Vagina (tissue), 2 donors: ENCODE data around the gene COPG1. TPM values are rescaled to one million over a fixed set of nuclear protein-coding genes. Genes with fewer than 3 reads are reported as not detected.

Experiments used
- DNase-seq, 2 donors: peaks; one replicate each; pipeline ENCODE4 v3.0.0-alpha.2; 2017; ENCODE audit errors: extremely low spot score in 2 of 2
- H3K27ac ChIP-seq: fragments of 200-600 bp; sonication (generic); one replicate; pipeline ENCODE4 v1.5.1; 2019
- H3K27me3 ChIP-seq: fragments of 200-600 bp; sonication (generic); one replicate; pipeline ENCODE4 v1.5.1; 2019
- H3K36me3 ChIP-seq, 2 donors: fragments of 200-600 bp; sonication (generic); one replicate each; pipeline ENCODE4 v1.5.1; 2017 to 2019
- H3K4me1 ChIP-seq: fragments of 200-600 bp; sonication (generic); one replicate; pipeline ENCODE4 v1.5.1; 2019
- H3K4me3 ChIP-seq, 2 donors: fragments of 200-600 bp; sonication (generic); 1 replicate in 1 of 2; 2 replicates in 1 of 2; pipeline ENCODE4 v1.5.1; 2016 to 2019
- H3K9me3 ChIP-seq: fragments of 200-600 bp; sonication (generic); one replicate; pipeline ENCODE4 v1.5.1; 2019
- POLR2A ChIP-seq, 2 donors: fragments of 450-650 bp; IDR thresholded peaks; one replicate each; pipeline ENCODE4 v1.6.1; 2017; ENCODE audit warnings: antibody characterized with exemption in 2 of 2, mild to moderate bottlenecking in 2 of 2, moderate library complexity in 2 of 2
- POLR2AphosphoS5 ChIP-seq, 2 donors: sonication (generic); formaldehyde crosslinking; IDR thresholded peaks; one replicate each; pipeline ENCODE4 v1.9.0; 2017; ENCODE audit warnings: antibody characterized with exemption in 2 of 2, mild to moderate bottlenecking in 2 of 2, low read depth in 1 of 2; ENCODE audit not compliant: insufficient read depth in 1 of 2
- intact Hi-C: fragments of 100-400 bp; cut with DNase I; formaldehyde crosslinking; loops from one replicate; pipeline ENCODE4 v1.15.1; 2023
- total RNA-seq: library from RNA; depleted of rRNA; stranded (reverse); fragments of >200 nt; gene quantifications from one replicate; pipeline ENCODE4 v1.2.3, GENCODE V29; 2016
- TF ChIP-seq, protein P1 (sequence below), 3 experiments: fragments of 450-650 bp in 2 of 3; fragments of 200-600 bp in 1 of 3; sonication (generic) in 1 of 3; IDR thresholded peaks; one replicate each; pipeline ENCODE4 v1.5.1; 2017 to 2019; ENCODE audit warnings: antibody characterized with exemption in 3 of 3, mild to moderate bottlenecking in 2 of 3, moderate library complexity in 2 of 3

The COPG1 gene
- total RNA-seq, 1 donor from 2014 or later = 76.4 TPM

- intact Hi-C loops = loop anchor here (10.0 kb wide), 1 partner anchor 138 kb away; no protein-coding TSS in a partner anchor
- H3K4me1 ChIP-seq = peaks cover 34% of the 10 kb centered on the region
These were observed 63.4 kb downstream of the COPG1 start for GRCh38 chr3:129312671-129313414.

DNA sequence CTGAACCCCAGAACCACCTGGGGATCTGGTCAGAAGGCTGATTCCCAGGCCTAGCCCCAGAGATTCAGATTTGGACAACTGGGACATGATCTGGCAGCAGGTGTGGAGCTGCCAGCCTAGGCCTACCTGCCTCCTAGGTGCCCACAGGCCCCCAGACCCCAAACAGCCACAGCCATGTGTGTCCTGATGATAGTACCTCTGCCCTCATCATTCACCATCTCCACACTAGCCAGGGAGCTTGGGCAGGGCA, 63.9 kb downstream of the COPG1 start:
- no peak for TF ChIP-seq POLR2AphosphoS5 (IDR thresholded peaks at IDR 0.05; ENCODE audit: insufficient read depth in 1 of 2, low read depth in 1 of 2)
- Histone ChIP-seq H3K36me3 (no peaks in the 10 kb centered on the region), H3K27ac (peak overlapping the region; percentile 97), H3K27me3 (no peaks in the 10 kb centered on the region), H3K4me1 (peaks cover 34% of the 10 kb centered on the region), H3K9me3 (no peaks in the 10 kb centered on the region), H3K4me3 (no peak overlapping the region)
- DNase-seq = no peak
- intact Hi-C loops = loop anchor here (10.0 kb wide), 1 partner anchor 139 kb away; no protein-coding TSS in a partner anchor

More at GRCh38 chr3:129312671-129313414, 63.4 kb downstream of the COPG1 start:
- no peak for DNase-seq
- no peak overlapping the region for H3K4me3 ChIP-seq
- H3K27me3 ChIP-seq = no peaks in the 10 kb centered on the region
- TF ChIP-seq POLR2A (IDR thresholded peaks at IDR 0.05) (no peak), POLR2AphosphoS5 (IDR thresholded peaks at IDR 0.05; ENCODE audit: insufficient read depth in 1 of 2, low read depth in 1 of 2) (no peak)
- TF ChIP-seq, protein P1, sequence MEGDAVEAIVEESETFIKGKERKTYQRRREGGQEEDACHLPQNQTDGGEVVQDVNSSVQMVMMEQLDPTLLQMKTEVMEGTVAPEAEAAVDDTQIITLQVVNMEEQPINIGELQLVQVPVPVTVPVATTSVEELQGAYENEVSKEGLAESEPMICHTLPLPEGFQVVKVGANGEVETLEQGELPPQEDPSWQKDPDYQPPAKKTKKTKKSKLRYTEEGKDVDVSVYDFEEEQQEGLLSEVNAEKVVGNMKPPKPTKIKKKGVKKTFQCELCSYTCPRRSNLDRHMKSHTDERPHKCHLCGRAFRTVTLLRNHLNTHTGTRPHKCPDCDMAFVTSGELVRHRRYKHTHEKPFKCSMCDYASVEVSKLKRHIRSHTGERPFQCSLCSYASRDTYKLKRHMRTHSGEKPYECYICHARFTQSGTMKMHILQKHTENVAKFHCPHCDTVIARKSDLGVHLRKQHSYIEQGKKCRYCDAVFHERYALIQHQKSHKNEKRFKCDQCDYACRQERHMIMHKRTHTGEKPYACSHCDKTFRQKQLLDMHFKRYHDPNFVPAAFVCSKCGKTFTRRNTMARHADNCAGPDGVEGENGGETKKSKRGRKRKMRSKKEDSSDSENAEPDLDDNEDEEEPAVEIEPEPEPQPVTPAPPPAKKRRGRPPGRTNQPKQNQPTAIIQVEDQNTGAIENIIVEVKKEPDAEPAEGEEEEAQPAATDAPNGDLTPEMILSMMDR (IDR thresholded peaks at IDR 0.05) = no peak
- H3K36me3 ChIP-seq = no peaks in the 10 kb centered on the region
- no peaks in the 10 kb centered on the region for H3K9me3 ChIP-seq
- H3K27ac ChIP-seq = peak overlapping the region; percentile 97

GRCh38 chr3:129313665-129314385, 64.4 kb downstream of the COPG1 start:
- intact Hi-C loops = loop anchor here (2.0 to 10.0 kb wide), 2 partner anchors 35 to 139 kb away; partner anchors contain the start of gene HMCES
- no peak for DNase-seq

DNA sequence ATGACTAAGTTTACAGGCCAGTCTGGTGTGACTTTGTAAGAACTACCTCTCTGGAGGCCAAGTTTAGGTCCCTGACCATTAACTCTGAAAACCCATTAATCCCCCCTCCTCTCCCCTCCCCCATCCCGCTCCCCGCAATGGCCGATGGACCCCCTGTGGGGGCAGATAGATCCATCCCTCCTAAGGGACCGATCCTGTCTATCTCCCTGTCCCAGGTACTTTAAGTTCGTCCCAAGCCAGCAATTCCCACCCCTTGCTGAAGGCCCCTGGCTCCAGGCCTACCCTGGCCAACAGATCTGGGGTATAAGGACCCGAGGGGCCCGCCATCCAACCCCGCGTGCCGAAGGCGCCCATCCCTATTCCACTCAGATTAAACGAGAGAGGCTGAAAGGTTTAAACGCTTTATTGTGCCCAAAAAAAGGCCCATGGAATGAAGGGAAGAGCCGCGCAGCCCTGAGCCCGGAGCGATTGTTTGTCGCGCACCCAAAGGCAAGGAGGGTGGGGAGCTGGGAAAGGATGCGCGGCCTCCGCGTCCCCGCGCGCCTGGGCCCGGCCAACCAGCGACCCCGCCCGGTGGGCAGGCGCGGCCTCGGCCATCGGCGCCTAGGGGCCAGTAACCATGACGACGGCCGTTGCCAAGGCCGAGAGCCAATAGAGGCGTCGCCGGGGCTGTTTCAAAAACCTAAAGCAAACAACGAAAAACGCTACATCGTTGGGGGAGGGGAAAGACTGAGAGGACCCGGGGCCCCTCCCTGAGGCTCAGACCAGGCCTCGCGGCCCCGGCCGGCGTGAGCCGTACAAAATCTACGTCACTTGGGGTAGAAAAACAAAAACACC, 65.2 kb downstream of the COPG1 start:
- Histone ChIP-seq H3K27ac (peak overlapping the region; percentile 97), H3K4me3 (peak overlapping the region; percentile 88 to 92), H3K4me1 (peaks cover 34% of the 10 kb centered on the region), H3K9me3 (no peaks in the 10 kb centered on the region), H3K27me3 (no peaks in the 10 kb centered on the region), H3K36me3 (peaks cover 0 to 3% of the 10 kb centered on the region in 2 donors)
- TF ChIP-seq, protein P1 (IDR thresholded peaks at IDR 0.05) = no peak
- TF ChIP-seq POLR2AphosphoS5 (IDR thresholded peaks at IDR 0.05; ENCODE audit: insufficient read depth in 1 of 2, low read depth in 1 of 2) (peak; percentile 62 to 83), POLR2A (IDR thresholded peaks at IDR 0.05) (peak in 1 of 2 donors; percentile 39)
- DNase-seq = no peak
- intact Hi-C loops = loop anchor here (2.0 to 10.0 kb wide), 2 partner anchors 36 to 140 kb away; partner anchors contain the start of gene HMCES

More at GRCh38 chr3:129313665-129314385, 64.4 kb downstream of the COPG1 start:
- Histone ChIP-seq H3K27ac (peak overlapping the region; percentile 97), H3K4me1 (peaks cover 34% of the 10 kb centered on the region), H3K36me3 (no peaks in the 10 kb centered on the region), H3K4me3 (peak overlapping the region; percentile 88 to 92), H3K27me3 (no peaks in the 10 kb centered on the region), H3K9me3 (no peaks in the 10 kb centered on the region)
- TF ChIP-seq POLR2AphosphoS5 (IDR thresholded peaks at IDR 0.05; ENCODE audit: insufficient read depth in 1 of 2, low read depth in 1 of 2) (no peak), POLR2A (IDR thresholded peaks at IDR 0.05) (peak in 1 of 2 donors; percentile 27)
- TF ChIP-seq, protein P1 (IDR thresholded peaks at IDR 0.05) = no peak
